H1 (cell line): ENCODE data around the gene ZNF30. TPM values are rescaled to one million over a fixed set of nuclear protein-coding genes. Genes with fewer than 3 reads are reported as not detected.

Source experiments
- CTCF ChIA-PET: fragments of 300-600 bp; sonication (Branson Sonifier 250); formaldehyde crosslinking; loops from one replicate; lab custom pipeline; 2021; ENCODE audit not compliant: partially characterized antibody; lab: Charles Lee
- POLR2A ChIA-PET: fragments of 300-600 bp; sonication (Branson Sonifier 250); formaldehyde crosslinking; loops from one replicate; lab custom pipeline; 2021; ENCODE audit warnings: inconsistent platforms; ENCODE audit not compliant: partially characterized antibody; lab: Charles Lee
- DNase-seq, 2 experiments: peaks; one replicate each; pipeline versions ENCODE4 v3.0.0 to v3.0.0-alpha.2; 2010 to 2022; ENCODE audit warnings: low spot score in 2 of 2, low read depth in 1 of 2, mixed read lengths in 1 of 2
- FAIRE-seq: peaks from 2 replicates; lab custom pipeline; 2011; peaks lifted over from hg19 to GRCh38; lab: Jason Lieb, UNC
- H2AFZ ChIP-seq: 2 replicates; pipeline ENCODE4 v1.8.1; 2012; ENCODE audit warnings: low read length, inconsistent platforms
- H2AK5ac ChIP-seq: 2 replicates; pipeline ENCODE4 v1.6.1; 2013; ENCODE audit warnings: low read depth, low read length
- H2BK120ac ChIP-seq: replicated peaks from 2 replicates; pipeline ENCODE3; 2013; ENCODE audit warnings: low read depth, low read length, inconsistent platforms
- H2BK12ac ChIP-seq: 2 replicates; pipeline ENCODE4 v1.6.1; 2013; ENCODE audit warnings: low read depth, low read length
- H2BK15ac ChIP-seq: 2 replicates; pipeline ENCODE4 v1.6.1; 2013; ENCODE audit warnings: low read length
- H2BK20ac ChIP-seq: 2 replicates; pipeline ENCODE4 v1.6.1; 2013; ENCODE audit warnings: low read length
- H2BK5ac ChIP-seq: 2 replicates; pipeline ENCODE4 v1.6.1; 2013; ENCODE audit warnings: low read depth, low read length
- H3K14ac ChIP-seq: 2 replicates; pipeline ENCODE4 v1.6.1; 2013; ENCODE audit warnings: inconsistent platforms; ENCODE audit not compliant: insufficient read length
- H3K18ac ChIP-seq: 2 replicates; pipeline ENCODE4 v1.6.1; 2013; ENCODE audit warnings: low read length; ENCODE audit errors: extremely low read depth
- H3K23ac ChIP-seq: 2 replicates; pipeline ENCODE4 v1.6.1; 2013; ENCODE audit warnings: inconsistent platforms; ENCODE audit not compliant: insufficient read length
- H3K23me2 ChIP-seq: 2 replicates; pipeline ENCODE4 v1.6.1; 2013; ENCODE audit warnings: low read depth, low read length
- H3K27ac ChIP-seq: 2 replicates; pipeline ENCODE4 v1.6.1; 2011; ENCODE audit warnings: low read depth, low read length, inconsistent platforms
- H3K27me3 ChIP-seq, 4 experiments: replicated peaks in 1 of 4; 1 replicate in 1 of 4; 2 replicates in 3 of 4; pipeline versions ENCODE4 v1.6.1 to v1.8.1; 2011 to 2013; ENCODE audit warnings: low read length in 3 of 4, mild to moderate bottlenecking in 3 of 4, inconsistent platforms in 2 of 4, mixed read lengths in 2 of 4, moderate library complexity in 1 of 4; ENCODE audit not compliant: control insufficient read depth in 3 of 4, insufficient read depth in 3 of 4; ENCODE audit errors: extremely low read depth in 1 of 4
- H3K36me3 ChIP-seq, 4 experiments: 2 replicates each; pipeline versions ENCODE4 v1.6.1 to v1.8.1; 2011 to 2013; ENCODE audit warnings: mild to moderate bottlenecking in 4 of 4, low read length in 3 of 4, moderate library complexity in 2 of 4, control low read depth in 1 of 4, inconsistent platforms in 1 of 4; ENCODE audit not compliant: insufficient read depth in 4 of 4, control insufficient read depth in 2 of 4
- H3K4ac ChIP-seq: replicated peaks from 2 replicates; pipeline ENCODE3; 2013; ENCODE audit warnings: low read length, low read depth, mixed read lengths, inconsistent platforms; ENCODE audit not compliant: insufficient read length
- H3K4me1 ChIP-seq, 4 experiments: replicated peaks in 1 of 4; 1 replicate in 1 of 4; 2 replicates in 3 of 4; pipeline versions ENCODE4 v1.6.1 to v1.8.1; 2011 to 2013; ENCODE audit warnings: low read length in 3 of 4, inconsistent platforms in 2 of 4, mixed read lengths in 1 of 4; ENCODE audit not compliant: insufficient read depth in 4 of 4, control insufficient read depth in 3 of 4
- H3K4me2 ChIP-seq, 2 experiments: 2 replicates each; pipeline versions ENCODE4 v1.6.1 to v1.8.1; 2011 to 2013; ENCODE audit warnings: low read depth in 2 of 2, low read length in 2 of 2, control low read depth in 1 of 2, inconsistent platforms in 1 of 2, mild to moderate bottlenecking in 1 of 2; ENCODE audit not compliant: insufficient read depth in 1 of 2
- H3K4me3 ChIP-seq, 4 experiments: fragments of 200-600, 300-600 bp in 1 of 4; sonication (generic), shearing (Covaris generic), sonication (Bioruptor Twin) in 1 of 4; 2 replicates each; pipeline versions ENCODE4 v1.5.1 to v1.8.1; 2011 to 2016; ENCODE audit warnings: low read length in 4 of 4, low read depth in 3 of 4, control low read depth in 2 of 4, inconsistent platforms in 2 of 4, mild to moderate bottlenecking in 2 of 4, mixed read lengths in 1 of 4, moderate library complexity in 1 of 4; ENCODE audit not compliant: insufficient read depth in 2 of 4; ENCODE audit errors: extremely low read depth in 1 of 4
- H3K56ac ChIP-seq: replicated peaks from 2 replicates; pipeline ENCODE3; 2013; ENCODE audit warnings: low read depth, mild to moderate bottlenecking, mixed read lengths, low read length, inconsistent platforms; ENCODE audit not compliant: insufficient read length
- H3K79me1 ChIP-seq: 2 replicates; pipeline ENCODE4 v1.6.1; 2013; ENCODE audit warnings: low read depth, low read length, control low read depth
- H3K79me2 ChIP-seq, 2 experiments: 2 replicates each; pipeline versions ENCODE4 v1.6.1 to v1.8.1; 2012 to 2013; ENCODE audit warnings: low read length in 2 of 2, mild to moderate bottlenecking in 2 of 2, inconsistent platforms in 1 of 2; ENCODE audit not compliant: insufficient read depth in 2 of 2, control insufficient read depth in 1 of 2
- H3K9ac ChIP-seq, 4 experiments: replicated peaks in 1 of 4; 1 replicate in 1 of 4; 2 replicates in 3 of 4; pipeline versions ENCODE4 v1.6.1 to v1.8.1; 2011 to 2013; ENCODE audit warnings: low read depth in 3 of 4, low read length in 3 of 4, control low read depth in 2 of 4, mild to moderate bottlenecking in 2 of 4, moderate library complexity in 2 of 4, inconsistent platforms in 1 of 4; ENCODE audit errors: extremely low read depth in 1 of 4
- H3K9me3 ChIP-seq, 2 experiments: 2 replicates each; pipeline versions ENCODE4 v1.6.1 to v1.8.1; 2012 to 2013; ENCODE audit warnings: mild to moderate bottlenecking in 2 of 2, moderate library complexity in 2 of 2, control low read depth in 1 of 2, inconsistent platforms in 1 of 2, low read depth in 1 of 2, low read length in 1 of 2, mixed read lengths in 1 of 2; ENCODE audit not compliant: insufficient read depth in 2 of 2
- H4K20me1 ChIP-seq, 2 experiments: replicated peaks in 1 of 2; 2 replicates each; pipeline versions ENCODE3 to v1.8.1; 2011 to 2013; ENCODE audit warnings: inconsistent platforms in 2 of 2, low read length in 2 of 2, mild to moderate bottlenecking in 1 of 2; ENCODE audit not compliant: insufficient read depth in 2 of 2, control insufficient read depth in 1 of 2
- H4K5ac ChIP-seq: 2 replicates; pipeline ENCODE4 v1.6.1; 2013; ENCODE audit warnings: low read length, low read depth, mixed read lengths, inconsistent platforms; ENCODE audit not compliant: insufficient read length
- H4K8ac ChIP-seq: 2 replicates; pipeline ENCODE4 v1.8.0; 2013; ENCODE audit warnings: mild to moderate bottlenecking, moderate library complexity, low read length, inconsistent platforms; ENCODE audit not compliant: insufficient read depth; ENCODE audit errors: extremely low read depth
- H4K91ac ChIP-seq: replicated peaks from 2 replicates; pipeline ENCODE3; 2013; ENCODE audit warnings: low read length, mixed read lengths, inconsistent platforms; ENCODE audit not compliant: insufficient read length
- BACH1 ChIP-seq: IDR thresholded peaks from 2 replicates; pipeline ENCODE4 v1.6.1; 2012; ENCODE audit warnings: low read length, improper control_type of control experiment
- CBX5 ChIP-seq: fragments of 300-800, 300-1000 bp; sonication (generic); IDR thresholded peaks from 2 replicates; pipeline ENCODE4 v1.7.1; 2016; ENCODE audit warnings: antibody characterized with exemption, low read length, low read depth
- EZH2 ChIP-seq: fragments of 200-600 bp; sonication (generic); IDR thresholded peaks from 2 replicates; pipeline ENCODE4 v1.7.1; 2012; ENCODE audit warnings: low read depth, mild to moderate bottlenecking, moderate library complexity, low read length, inconsistent platforms; ENCODE audit not compliant: severe bottlenecking
- GTF2F1 ChIP-seq: IDR thresholded peaks from 2 replicates; pipeline ENCODE4 v1.6.1; 2012; ENCODE audit warnings: low read depth, low read length, improper control_type of control experiment, borderline replicate concordance
- NRF1 ChIP-seq: IDR thresholded peaks from 2 replicates; pipeline ENCODE4 v1.6.1; 2011; ENCODE audit warnings: mild to moderate bottlenecking, low read depth, low read length, improper control_type of control experiment
- RAD21 ChIP-seq, 2 experiments: IDR thresholded peaks in 1 of 2; conservative IDR thresholded peaks in 1 of 2; 2 replicates each; pipeline ENCODE4 v1.6.1; 2011; ENCODE audit warnings: low read depth in 2 of 2, low read length in 2 of 2, improper control_type of control experiment in 1 of 2, inconsistent platforms in 1 of 2, mild to moderate bottlenecking in 1 of 2, moderate library complexity in 1 of 2
- SP2 ChIP-seq: IDR thresholded peaks from 2 replicates; pipeline ENCODE4 v1.6.1; 2012; ENCODE audit warnings: mild to moderate bottlenecking, low read length, inconsistent platforms
- TEAD4 ChIP-seq: IDR thresholded peaks from 2 replicates; pipeline ENCODE4 v1.6.1; 2012; ENCODE audit warnings: low read depth, low read length, inconsistent platforms, mixed read lengths
- whole genome bisulfite sequencing, 2 experiments: shearing (Covaris generic) in 1 of 2; methylation state at CpG; one replicate each; pipeline versions ENCODE4 v1.1.6 to v1.1.7; 2013 to 2015; ENCODE audit warnings: low lambda C conversion rate in 2 of 2, mixed read lengths in 2 of 2, inconsistent platforms in 1 of 2, low coverage in 1 of 2, missing lambda C conversion rate in 1 of 2; ENCODE audit not compliant: insufficient replicate concordance in 2 of 2, insufficient coverage in 1 of 2, insufficient read length in 1 of 2; ENCODE audit errors: extremely low coverage in 1 of 2, missing lambda C conversion rate in 1 of 2; 5-methylcytosine and 5-hydroxymethylcytosine counted together
- polyA plus RNA-seq, 7 experiments: library from polyadenylated mRNA; depleted of rRNA in 3 of 7; stranded (reverse) in 5 of 7; unstranded in 2 of 7; fragments of >200 nt in 5 of 7; fragments of 200-250 nt in 2 of 7; gene quantifications; 1 replicate in 5 of 7; 2 replicates in 1 of 7; 4 replicates in 1 of 7; pipeline versions ENCODE4 v1.2.1 to v1.2.3, GENCODE V29; 2011 to 2013; ENCODE audit warnings: missing spikeins in 2 of 7, mixed read lengths in 2 of 7
- total RNA-seq: library from RNA; stranded (reverse); fragmentation: NEBNext Ultra II Directional; extraction: Animal tissue kit (Norgen Biotek cat#: 25700); gene quantifications from 2 replicates; pipeline ENCODE4 v1.2.1, GENCODE V29; 2021
- TF ChIP-seq, protein P1 (sequence below), 3 experiments: IDR thresholded peaks; 1 replicate in 2 of 3; 2 replicates in 1 of 3; pipeline versions ENCODE4 v1.5.1 to v1.6.1; 2011; ENCODE audit warnings: low read length in 3 of 3, mild to moderate bottlenecking in 3 of 3, inconsistent platforms in 2 of 3, low read depth in 1 of 3, moderate library complexity in 1 of 3; ENCODE audit not compliant: insufficient read depth in 1 of 3; ENCODE audit errors: control extremely low read depth in 1 of 3
- TF ChIP-seq, protein P2 (sequence below): IDR thresholded peaks from 2 replicates; pipeline ENCODE4 v1.6.1; 2012; ENCODE audit warnings: inconsistent platforms

ZNF30 gene
- total and polyA plus RNA-seq, 2 of the 8 experiments (the other 6 are each of a cell fraction or from before 2014, with no cell fraction given), result 2.0 to 4.7 TPM

DNA sequence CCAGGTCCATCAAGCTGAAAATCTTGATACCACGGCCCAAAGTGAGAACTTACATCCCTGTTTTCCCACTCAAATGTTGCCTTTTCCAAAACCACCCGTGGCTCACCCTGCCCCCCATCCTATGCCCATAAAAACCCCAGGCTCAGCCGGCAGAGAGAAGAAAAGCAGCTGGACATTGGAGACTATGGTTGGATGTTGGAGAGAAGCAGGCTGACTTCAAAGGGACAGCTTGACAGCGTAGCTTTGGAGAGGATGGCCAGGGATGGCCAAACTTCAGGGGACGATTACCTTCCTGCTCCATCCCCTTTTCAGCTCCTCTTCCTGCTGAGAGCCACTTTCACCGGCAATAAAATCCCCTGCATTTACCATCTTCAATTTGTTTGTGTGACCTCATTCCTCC, 40.8 kb downstream of the ZNF30 start:
- Histone ChIP-seq H2BK15ac (no peak overlapping the region), H2BK5ac (no peak overlapping the region), H3K4me1 (peaks cover 0 to 13% (median 5%) of the 10 kb centered on the region in 4 experiments; a peak in 3 of 7 replicates), H3K27me3 (peaks cover 0 to 9% (median 4%) of the 10 kb centered on the region in 4 experiments; a peak in 4 of 7 replicates), H2BK12ac (no peak overlapping the region), H4K5ac (no peak overlapping the region), H2BK20ac (no peak overlapping the region), H2AK5ac (no peak overlapping the region), H3K36me3 (peaks cover 0 to 3% (median 0%) of the 10 kb centered on the region in 4 experiments; a peak in 1 of 8 replicates), H3K23me2 (peaks cover 5% of the 10 kb centered on the region; the same call in 1 of the 2 replicates), H3K79me1 (no peaks in the 10 kb centered on the region), H2AFZ (no peak overlapping the region), H3K9ac (no peak overlapping the region), H4K8ac (no peak overlapping the region), H3K4ac (no peak overlapping the region), H4K20me1 (peaks cover 0 to 3% of the 10 kb centered on the region in 2 experiments), H3K56ac (no peak overlapping the region), H4K91ac (no peak overlapping the region), H2BK120ac (no peak overlapping the region), H3K18ac (no peak overlapping the region), H3K9me3 (peaks cover 7 to 14% of the 10 kb centered on the region in 2 experiments), H3K79me2 (0 out of 4 replicates have a peak, but pooled peaks cover 0 to 6% of the 10 kb centered on the region in 2 experiments), H3K4me2 (no peak overlapping the region), H3K4me3 (no peak overlapping the region), H3K23ac (no peak overlapping the region), H3K14ac (no peak overlapping the region), H3K27ac (no peak overlapping the region)
- ChIA-PET CTCF (interaction anchor here (0.6 to 15.1 kb wide), 4 partner anchors 44 to 168 kb away, joined by 3 to 174 read pairs (median 4); no protein-coding TSS in a partner anchor), POLR2A (interaction anchor here (1.1 to 2.0 kb wide), 7 partner anchors 22 to 100 kb away, joined by 3 to 7 read pairs (median 3); no protein-coding TSS in a partner anchor)
- no peak for FAIRE-seq
- DNase-seq, result no peak
- WGBS, 2 experiments, result 79% methylated on average over 6 of the region's 6 CpGs; no CpG with 5 or more reads in 1 of the 2 experiments
- TF ChIP-seq RAD21 (IDR thresholded peaks at IDR 0.05 in 1 of 2, conservative IDR thresholded peaks at IDR 0.05 in 1 of 2; ENCODE audit: low read depth in 2 of 2, low read length in 2 of 2) (no peak), SP2 (no peak), TEAD4 (no peak), GTF2F1 (no peak), BACH1 (no peak), NRF1 (no peak), CBX5 (no peak), EZH2 (no peak)
- TF ChIP-seq, protein P1, sequence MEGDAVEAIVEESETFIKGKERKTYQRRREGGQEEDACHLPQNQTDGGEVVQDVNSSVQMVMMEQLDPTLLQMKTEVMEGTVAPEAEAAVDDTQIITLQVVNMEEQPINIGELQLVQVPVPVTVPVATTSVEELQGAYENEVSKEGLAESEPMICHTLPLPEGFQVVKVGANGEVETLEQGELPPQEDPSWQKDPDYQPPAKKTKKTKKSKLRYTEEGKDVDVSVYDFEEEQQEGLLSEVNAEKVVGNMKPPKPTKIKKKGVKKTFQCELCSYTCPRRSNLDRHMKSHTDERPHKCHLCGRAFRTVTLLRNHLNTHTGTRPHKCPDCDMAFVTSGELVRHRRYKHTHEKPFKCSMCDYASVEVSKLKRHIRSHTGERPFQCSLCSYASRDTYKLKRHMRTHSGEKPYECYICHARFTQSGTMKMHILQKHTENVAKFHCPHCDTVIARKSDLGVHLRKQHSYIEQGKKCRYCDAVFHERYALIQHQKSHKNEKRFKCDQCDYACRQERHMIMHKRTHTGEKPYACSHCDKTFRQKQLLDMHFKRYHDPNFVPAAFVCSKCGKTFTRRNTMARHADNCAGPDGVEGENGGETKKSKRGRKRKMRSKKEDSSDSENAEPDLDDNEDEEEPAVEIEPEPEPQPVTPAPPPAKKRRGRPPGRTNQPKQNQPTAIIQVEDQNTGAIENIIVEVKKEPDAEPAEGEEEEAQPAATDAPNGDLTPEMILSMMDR (IDR thresholded peaks at IDR 0.05; ENCODE audit: control extremely low read depth in 1 of 3, insufficient read depth in 1 of 3, low read depth in 1 of 3, low read length in 3 of 3), result no peak
- TF ChIP-seq, protein P2, sequence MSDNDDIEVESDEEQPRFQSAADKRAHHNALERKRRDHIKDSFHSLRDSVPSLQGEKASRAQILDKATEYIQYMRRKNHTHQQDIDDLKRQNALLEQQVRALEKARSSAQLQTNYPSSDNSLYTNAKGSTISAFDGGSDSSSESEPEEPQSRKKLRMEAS, result no peak
